GM19468 (cell line): Measurements from ENCODE around the gene LINGO4.

Experiments
- ATAC-seq: cut with Tn5 transposase; IDR thresholded peaks from one replicate; pipeline ENCODE4 v1.9.1; 2021; ENCODE audit warnings: mild to moderate bottlenecking, moderate library complexity, moderate number of reproducible peaks; ENCODE audit not compliant: unreplicated experiment; ENCODE audit errors: extremely low read depth

Gene LINGO4

DNA sequence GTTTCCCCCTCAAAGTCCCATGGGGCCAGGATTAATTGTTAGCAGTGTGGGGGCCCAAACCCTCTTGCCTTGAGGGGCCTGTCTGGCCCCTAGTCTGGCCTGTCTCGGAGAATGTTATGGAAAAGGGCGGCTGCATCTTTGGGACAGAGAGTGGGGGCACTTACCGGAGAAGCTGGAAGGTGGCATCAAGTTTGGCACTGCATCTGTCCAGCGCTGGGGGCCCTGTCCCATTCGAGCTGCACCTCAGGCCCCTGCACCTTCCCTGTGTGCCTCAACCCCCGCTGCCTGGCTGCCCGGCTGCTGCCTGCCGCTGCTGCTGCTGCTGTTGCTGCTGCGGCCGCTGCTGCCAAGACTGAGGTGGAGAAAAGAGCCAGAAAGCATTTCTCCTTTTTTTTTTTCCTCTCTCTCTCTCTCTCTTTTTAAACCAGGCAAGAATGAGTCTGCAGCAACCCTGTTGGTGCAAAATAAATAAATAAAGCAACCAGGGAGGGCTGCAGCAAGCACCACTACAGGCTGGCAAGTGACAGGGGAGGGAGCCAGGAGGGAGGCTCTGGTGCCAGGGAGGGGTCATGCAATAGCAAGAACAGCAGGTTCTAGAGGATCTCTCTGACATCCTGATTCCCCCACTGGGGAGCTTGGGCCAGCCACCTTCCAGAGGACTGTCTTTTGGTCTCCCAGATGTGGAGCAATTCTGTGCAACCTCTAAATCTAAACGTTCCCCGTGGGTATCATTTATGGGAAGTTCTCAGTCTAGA, at the start of gene LINGO4:
Gene LINGO4 (minus strand): TSS at position 354 of the 755 bp plus-strand sequence. CDS start 2,715 bp downstream, outside the sequence.
- no peak for ATAC-seq

- no peak for ATAC-seq
These were observed 49.4 kb upstream of the LINGO4 start for GRCh38 chr1:151854658-151855057.

GRCh38 chr1:151853411-151853943, 48.3 kb upstream of the LINGO4 start, which contains the start of gene THEM5:
Gene THEM5, minus strand, starts transcription at chr1:151853712. Its CDS starts 147 bp downstream, at chr1:151853565.
- no peak for ATAC-seq

DNA sequence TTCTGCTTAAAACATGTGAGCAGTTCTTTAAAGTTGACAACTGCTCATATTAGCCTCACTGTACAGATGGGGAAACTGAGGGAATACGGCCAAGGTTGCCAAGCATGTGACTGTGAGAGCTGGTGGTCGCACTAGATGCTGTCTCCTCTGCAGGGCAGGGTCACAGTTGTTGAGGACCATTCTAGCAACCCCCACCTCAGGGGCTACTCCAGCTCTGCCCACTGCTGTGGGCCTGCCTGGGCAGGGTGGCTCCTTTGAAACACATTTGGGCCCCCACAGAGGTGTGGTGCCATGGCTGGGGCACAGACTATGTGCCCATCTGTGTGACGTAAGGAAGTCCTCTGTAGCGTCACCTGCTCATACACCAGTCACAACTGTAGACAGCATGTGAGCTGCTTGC, 47.5 kb upstream of the LINGO4 start:
- no peak for ATAC-seq

- ATAC-seq: no peak
These were observed 46.7 kb upstream of the LINGO4 start for GRCh38 chr1:151851886-151852285.

DNA sequence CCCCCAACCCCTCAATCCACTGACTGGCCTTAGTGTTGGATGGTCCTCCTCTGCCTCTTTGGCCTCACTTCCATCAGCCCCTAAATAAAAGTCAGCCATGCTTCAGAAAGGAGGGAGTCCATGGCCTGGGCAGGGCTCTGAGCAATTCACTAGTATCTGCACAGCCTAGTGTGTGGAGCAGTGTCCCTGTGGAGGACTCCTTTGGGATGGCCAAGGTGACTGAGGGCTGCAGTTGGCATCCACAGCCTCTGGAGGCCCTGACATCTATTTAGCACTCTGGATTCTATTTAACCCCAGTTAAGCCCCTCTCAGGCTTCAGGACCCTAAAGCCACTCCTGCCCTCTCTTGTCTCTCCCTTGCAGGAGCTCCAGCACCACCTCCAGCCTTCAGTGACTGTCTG, 44.7 kb upstream of the LINGO4 start:
- no peak for ATAC-seq

DNA sequence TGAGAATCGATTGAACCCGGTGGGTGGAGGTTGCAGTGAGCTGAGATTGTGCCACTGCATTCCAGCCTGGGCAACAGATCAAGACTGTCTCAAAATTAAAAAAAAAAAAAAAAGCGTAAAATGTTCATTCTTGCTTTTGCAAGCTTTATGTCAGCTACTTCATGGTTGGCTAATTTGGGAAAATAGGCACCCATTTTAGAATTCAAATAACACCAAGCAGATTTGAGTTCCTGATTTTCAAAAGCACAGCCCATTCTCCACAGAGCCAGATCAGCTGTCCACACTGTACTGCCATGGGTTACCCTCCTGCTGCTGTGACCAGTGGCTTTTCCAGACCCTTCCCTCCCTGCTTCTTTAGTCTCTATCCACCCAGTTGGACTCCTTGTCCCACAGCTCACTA, 43.9 kb upstream of the LINGO4 start:
- no peak for ATAC-seq

GRCh38 chr1:151847867-151848596, 42.8 kb upstream of the LINGO4 start:
- no peak for ATAC-seq

DNA sequence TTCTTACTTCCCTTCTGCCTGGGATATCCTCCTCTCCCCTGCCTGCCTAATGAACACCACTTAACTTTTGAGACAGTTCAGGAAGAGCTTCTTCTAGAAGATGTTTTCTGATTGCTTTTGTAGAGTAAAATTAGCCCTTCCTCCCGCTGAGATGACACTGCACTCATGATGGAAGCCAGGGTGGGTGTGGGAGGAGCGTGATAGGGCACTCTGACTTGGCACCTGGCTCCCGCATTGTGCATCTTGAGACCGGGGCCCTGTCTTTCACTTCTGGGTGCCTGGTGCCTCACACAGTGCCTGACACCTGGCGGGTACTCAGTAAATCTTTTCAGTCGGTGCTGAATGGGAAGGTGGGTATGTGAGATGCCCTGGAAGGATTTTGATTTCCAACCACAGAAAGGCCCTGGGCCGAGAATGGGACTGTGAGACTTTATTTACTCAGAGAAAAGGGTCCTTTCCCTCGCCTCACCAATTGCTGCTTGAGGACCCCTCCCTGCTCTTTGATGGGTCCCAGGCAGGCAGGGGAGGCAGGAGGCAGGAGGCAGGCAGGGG, 41.5 kb upstream of the LINGO4 start:
- ATAC-seq: no peak

DNA sequence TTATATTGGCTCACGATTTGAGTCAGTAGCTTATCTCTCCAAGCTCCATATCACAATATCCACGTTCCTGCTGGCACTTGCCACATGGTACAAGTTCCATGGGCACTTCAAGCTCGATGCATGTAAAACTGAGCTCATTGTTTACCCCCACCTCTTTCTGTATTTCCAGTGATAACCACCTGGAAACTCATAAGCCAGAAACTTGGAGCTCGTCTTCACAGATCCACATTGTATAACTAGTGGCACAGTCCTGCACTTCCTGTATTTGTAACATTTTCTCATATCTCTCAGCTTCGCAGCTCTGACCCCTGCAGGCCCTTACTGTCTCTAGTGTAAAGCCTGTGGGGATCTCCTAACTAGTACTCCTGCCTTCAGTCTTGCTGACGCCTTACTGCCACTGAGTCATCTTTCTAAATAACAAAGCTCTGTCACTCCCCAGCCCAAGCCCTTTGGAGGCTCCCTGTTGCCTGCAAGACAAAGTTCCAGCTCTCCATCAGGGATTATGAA, 40.9 kb upstream of the LINGO4 start:
- no peak for ATAC-seq

DNA sequence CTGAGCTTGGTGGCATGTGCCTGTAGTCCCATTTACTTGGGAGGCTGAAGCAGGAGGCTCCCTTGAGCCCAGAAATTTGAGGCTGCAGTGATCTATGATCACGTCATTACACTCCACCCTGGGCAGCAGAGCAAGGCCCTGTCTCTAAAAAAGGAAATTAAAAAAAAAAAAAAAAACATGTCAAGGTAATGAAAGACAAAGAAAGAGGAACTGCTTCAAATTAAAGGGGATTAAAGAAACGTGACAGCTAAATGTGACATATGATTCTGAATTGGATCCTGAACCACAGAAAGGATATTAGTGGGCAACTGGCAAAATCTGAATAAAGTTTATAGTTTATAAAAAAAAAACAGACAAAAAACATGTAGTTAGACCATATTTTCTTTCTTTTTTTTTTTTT, 38.2 kb upstream of the LINGO4 start:
- no peak for ATAC-seq

GRCh38 chr1:151841141-151841540, 35.9 kb upstream of the LINGO4 start:
- ATAC-seq: no peak

GRCh38 chr1:151840421-151840820, 35.2 kb upstream of the LINGO4 start:
- ATAC-seq: no peak

- ATAC-seq: no peak
These were observed 34.5 kb upstream of the LINGO4 start, which contains the start of gene C2CD4D for GRCh38 chr1:151839457-151840403. Gene C2CD4D, minus strand, starts transcription at chr1:151839820. Its CDS starts 831 bp downstream, at chr1:151838989.

- ATAC-seq: no peak
These were observed 33.8 kb upstream of the LINGO4 start for GRCh38 chr1:151839082-151839412.

- ATAC-seq: no peak
These were observed 33.2 kb upstream of the LINGO4 start for GRCh38 chr1:151838222-151839081.

- no peak for ATAC-seq
These were observed 32.6 kb upstream of the LINGO4 start for GRCh38 chr1:151837884-151838221.

GRCh38 chr1:151837197-151837596, 32.0 kb upstream of the LINGO4 start:
- ATAC-seq: no peak

GRCh38 chr1:151835596-151835995, 30.4 kb upstream of the LINGO4 start:
- ATAC-seq: no peak
